B cell (primary cell): ENCODE measurements around the gene H2BK1.

ENCODE experiments used
- EZH2 ChIP-seq: IDR thresholded peaks from 2 replicates; pipeline ENCODE4 v1.6.1; 2012; ENCODE audit warnings: borderline replicate concordance, low read depth, mild to moderate bottlenecking, moderate library complexity, low read length; ENCODE audit not compliant: insufficient read depth, poor library complexity, severe bottlenecking
- TF ChIP-seq, protein P1 (sequence below): fragments of 200-600 bp; IDR thresholded peaks from one replicate; pipeline ENCODE4 v1.8.0; 2022; ENCODE audit warnings: antibody characterized with exemption, mild to moderate bottlenecking

DNA sequence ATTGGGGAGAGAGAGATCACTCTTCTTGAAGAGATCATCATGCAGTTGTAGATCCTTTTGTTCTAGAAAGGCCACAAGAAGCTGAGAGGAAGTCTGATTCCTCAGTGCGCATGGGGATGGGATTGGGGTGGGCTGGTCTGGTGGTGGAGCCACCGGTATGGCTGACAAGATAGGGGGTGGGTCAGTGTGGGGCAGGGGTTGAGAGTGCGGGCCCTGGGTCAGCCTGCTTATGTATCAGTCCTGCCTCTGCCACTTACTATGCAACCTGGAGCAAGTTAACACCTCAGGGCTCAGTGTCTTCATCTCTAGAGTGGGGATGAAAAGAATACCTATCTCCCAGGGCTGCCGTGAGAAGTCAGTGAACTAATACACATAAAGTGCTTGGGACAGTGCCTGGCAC lies 30.2 kb upstream of the H2BK1 start:
- TF ChIP-seq, protein P1, sequence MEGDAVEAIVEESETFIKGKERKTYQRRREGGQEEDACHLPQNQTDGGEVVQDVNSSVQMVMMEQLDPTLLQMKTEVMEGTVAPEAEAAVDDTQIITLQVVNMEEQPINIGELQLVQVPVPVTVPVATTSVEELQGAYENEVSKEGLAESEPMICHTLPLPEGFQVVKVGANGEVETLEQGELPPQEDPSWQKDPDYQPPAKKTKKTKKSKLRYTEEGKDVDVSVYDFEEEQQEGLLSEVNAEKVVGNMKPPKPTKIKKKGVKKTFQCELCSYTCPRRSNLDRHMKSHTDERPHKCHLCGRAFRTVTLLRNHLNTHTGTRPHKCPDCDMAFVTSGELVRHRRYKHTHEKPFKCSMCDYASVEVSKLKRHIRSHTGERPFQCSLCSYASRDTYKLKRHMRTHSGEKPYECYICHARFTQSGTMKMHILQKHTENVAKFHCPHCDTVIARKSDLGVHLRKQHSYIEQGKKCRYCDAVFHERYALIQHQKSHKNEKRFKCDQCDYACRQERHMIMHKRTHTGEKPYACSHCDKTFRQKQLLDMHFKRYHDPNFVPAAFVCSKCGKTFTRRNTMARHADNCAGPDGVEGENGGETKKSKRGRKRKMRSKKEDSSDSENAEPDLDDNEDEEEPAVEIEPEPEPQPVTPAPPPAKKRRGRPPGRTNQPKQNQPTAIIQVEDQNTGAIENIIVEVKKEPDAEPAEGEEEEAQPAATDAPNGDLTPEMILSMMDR: no peak
- TF ChIP-seq EZH2: no peak
